ENCODE results near the gene LSM8. TPM values are rescaled to one million over a fixed set of nuclear protein-coding genes. Genes with fewer than 3 reads are reported as not detected.

Gene LSM8
- total and polyA plus RNA-seq, 10 of the 15 experiments (the other 5 are each of a cell fraction or from before 2014, with no cell fraction given), result 46.9 to 173 (median 111) TPM

GRCh38 chr7:118220583-118220982 lies 36.6 kb downstream of the LSM8 start:
- CTCF ChIA-PET, result interaction anchor here (0.9 kb wide), 1 partner anchor 24 kb away, joined by 3 read pairs; no protein-coding TSS in a partner anchor
- no peaks in the 10 kb centered on the region for H3K4me1 ChIP-seq (ENCODE audit: control insufficient read depth, insufficient read depth, low read length)
- RAD21 ChIA-PET (ENCODE audit: unreplicated experiment), result no interaction called here
- SMC1A ChIA-PET (ENCODE audit: uncharacterized antibody, unreplicated experiment), result interaction anchor here (1.8 kb wide), 1 partner anchor 11 kb away, joined by 5 read pairs; no protein-coding TSS in a partner anchor
- no peaks in the 10 kb centered on the region for H3K79me2 ChIP-seq (ENCODE audit: control insufficient read depth, insufficient read depth, low read length)
- no peak overlapping the region for H3K4me2 ChIP-seq (ENCODE audit: control insufficient read depth, insufficient read depth)
- no peaks in the 10 kb centered on the region for H3K27me3 ChIP-seq (replicated peaks in 1 of 2; ENCODE audit: control insufficient read depth in 2 of 2, insufficient read depth in 2 of 2, low read length in 1 of 2)
- no peak overlapping the region for H3K9ac ChIP-seq (ENCODE audit: control insufficient read depth, insufficient read depth, low read length)
- H3K36me3 ChIP-seq (ENCODE audit: control insufficient read depth in 2 of 2, insufficient read depth in 2 of 2, low read length in 1 of 2), result no peaks in the 10 kb centered on the region
- no peak for FAIRE-seq
- no peaks in the 10 kb centered on the region for H4K20me1 ChIP-seq (ENCODE audit: control insufficient read depth, insufficient read depth)
- intact Hi-C loops (cut with micrococcal nuclease; ENCODE audit: unreplicated experiment) (no loop called here), in situ Hi-C loops (cut with MboI) (no loop called here)
- H3K9me3 ChIP-seq (replicated peaks; ENCODE audit: control insufficient read depth, insufficient read depth, low read length), result no peaks in the 10 kb centered on the region
- no TSS peak for BruUV-seq (replicated peaks)
- ATAC-seq, result no peak
- no peak for TF ChIP-seq SPI1 (IDR thresholded peaks at IDR 0.05; ENCODE audit: borderline replicate concordance, insufficient read depth, low read depth, low read length)
- TF ChIP-seq IRF4 (IDR thresholded peaks at IDR 0.05; ENCODE audit: low read depth, low read length), result no peak
- TF ChIP-seq RELA (IDR thresholded peaks at IDR 0.05; ENCODE audit: borderline replicate concordance, partially characterized antibody), result no peak
- TF ChIP-seq, protein P1, sequence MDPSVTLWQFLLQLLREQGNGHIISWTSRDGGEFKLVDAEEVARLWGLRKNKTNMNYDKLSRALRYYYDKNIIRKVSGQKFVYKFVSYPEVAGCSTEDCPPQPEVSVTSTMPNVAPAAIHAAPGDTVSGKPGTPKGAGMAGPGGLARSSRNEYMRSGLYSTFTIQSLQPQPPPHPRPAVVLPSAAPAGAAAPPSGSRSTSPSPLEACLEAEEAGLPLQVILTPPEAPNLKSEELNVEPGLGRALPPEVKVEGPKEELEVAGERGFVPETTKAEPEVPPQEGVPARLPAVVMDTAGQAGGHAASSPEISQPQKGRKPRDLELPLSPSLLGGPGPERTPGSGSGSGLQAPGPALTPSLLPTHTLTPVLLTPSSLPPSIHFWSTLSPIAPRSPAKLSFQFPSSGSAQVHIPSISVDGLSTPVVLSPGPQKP (IDR thresholded peaks at IDR 0.05; ENCODE audit: low read depth, low read length), result no peak
- no peak for TF ChIP-seq CHD2 (IDR thresholded peaks at IDR 0.05; ENCODE audit: borderline replicate concordance, low read depth, low read length)
- no peak for TF ChIP-seq SRF (IDR thresholded peaks at IDR 0.05; ENCODE audit: low read depth in 2 of 2, low read length in 2 of 2)
- no peak for TF ChIP-seq MTA2 (IDR thresholded peaks at IDR 0.05; ENCODE audit: low read depth)
- no peak for TF ChIP-seq YBX1 (IDR thresholded peaks at IDR 0.05)
- no peak for TF ChIP-seq CEBPB (IDR thresholded peaks at IDR 0.05; ENCODE audit: borderline replicate concordance in 1 of 2, low read depth in 2 of 2, low read length in 2 of 2)
- no peak for TF ChIP-seq PAX5 (IDR thresholded peaks at IDR 0.05; ENCODE audit: borderline replicate concordance, low read depth, low read length)
- no peak for TF ChIP-seq KAT2A (conservative IDR thresholded peaks at IDR 0.05; ENCODE audit: control insufficient read depth, low read depth, low read length)
- no peak for TF ChIP-seq POLR2AphosphoS5 (IDR thresholded peaks at IDR 0.05; ENCODE audit: low read length)
- H3K27ac ChIP-seq (ENCODE audit: control insufficient read depth, insufficient read depth), result no peak overlapping the region
- no peak for DNase-seq (ENCODE audit: low read depth, low spot score)
- 46% methylated on average over 3 of the region's 3 CpGs for WGBS (ENCODE audit: insufficient coverage, insufficient replicate concordance, low lambda C conversion rate, missing lambda C conversion rate)
- H3K4me3 ChIP-seq, result no peak overlapping the region
- H2AFZ ChIP-seq (ENCODE audit: control insufficient read depth, low read depth, low read length), result no peak overlapping the region
- POLR2A ChIA-PET, result no interaction called here
